Measurements from ENCODE around the gene L2HGDH.

L2HGDH gene

DNA sequence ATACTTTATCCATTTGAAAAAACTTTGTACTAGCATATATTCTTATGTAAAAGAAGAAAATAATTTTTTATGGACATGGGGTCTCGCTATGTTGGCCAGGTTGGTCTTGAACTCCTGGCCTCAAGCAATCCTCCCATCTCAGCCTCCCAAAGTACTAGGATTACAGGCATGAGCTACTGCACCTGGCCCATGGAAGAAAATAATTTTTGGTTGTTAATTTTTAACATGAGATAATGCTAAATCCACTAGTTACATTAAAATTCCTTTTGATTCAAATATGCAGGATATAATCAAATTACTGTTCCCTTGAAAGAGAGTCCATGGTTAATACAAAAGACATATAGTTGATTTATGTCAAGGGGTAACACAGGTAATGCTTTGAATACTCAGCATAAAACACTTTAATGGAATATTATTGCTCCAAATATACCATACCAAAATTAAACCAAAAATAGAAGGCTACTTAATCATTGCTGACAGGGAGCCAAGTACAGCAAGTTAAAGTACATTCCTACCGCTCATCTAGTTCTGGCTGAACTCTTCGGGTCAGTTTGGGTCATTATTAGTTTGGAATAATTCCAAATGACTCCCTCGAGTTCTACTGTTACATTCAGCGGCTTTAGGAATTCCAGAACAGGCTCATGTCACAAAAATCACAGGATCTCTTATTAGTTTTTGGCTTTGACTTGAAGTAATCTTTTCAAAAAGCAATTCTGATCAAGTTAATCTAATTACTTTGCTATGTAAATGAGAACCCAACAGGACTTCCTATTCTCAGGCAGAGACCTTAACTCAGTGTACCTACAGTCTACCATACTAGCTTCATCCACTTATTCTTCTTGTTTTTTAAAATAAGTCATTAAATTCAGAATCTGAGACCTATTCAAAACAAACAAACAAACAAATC lies 86.7 kb downstream of the L2HGDH start:
- DNase-seq: no peak

DNA sequence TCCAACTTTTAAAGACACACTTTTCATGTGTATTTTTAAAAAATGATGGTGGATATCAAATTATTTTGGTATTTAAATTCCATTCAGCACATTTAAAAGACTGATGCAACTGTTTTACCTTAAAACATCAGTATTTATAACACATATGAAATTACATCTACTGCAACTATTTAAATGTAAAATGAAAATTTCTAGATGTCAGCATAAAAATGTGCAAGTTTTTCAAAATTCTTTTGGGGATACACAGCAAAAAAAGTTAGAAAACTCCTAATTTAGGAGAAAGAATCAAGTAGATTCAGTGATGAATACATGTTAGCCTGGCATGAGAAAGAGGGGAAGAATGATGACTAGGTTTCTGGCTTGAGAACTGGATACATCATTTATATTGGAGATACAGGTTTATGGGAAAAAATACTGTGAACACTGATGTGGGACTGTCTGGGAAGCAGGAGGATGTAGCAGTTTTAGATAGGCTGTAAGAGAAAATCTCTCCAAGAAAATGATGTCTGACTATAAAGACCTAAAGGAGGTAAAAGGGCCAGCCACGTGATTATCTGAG lies 89.9 kb downstream of the L2HGDH start:
- no peak for DNase-seq

DNA sequence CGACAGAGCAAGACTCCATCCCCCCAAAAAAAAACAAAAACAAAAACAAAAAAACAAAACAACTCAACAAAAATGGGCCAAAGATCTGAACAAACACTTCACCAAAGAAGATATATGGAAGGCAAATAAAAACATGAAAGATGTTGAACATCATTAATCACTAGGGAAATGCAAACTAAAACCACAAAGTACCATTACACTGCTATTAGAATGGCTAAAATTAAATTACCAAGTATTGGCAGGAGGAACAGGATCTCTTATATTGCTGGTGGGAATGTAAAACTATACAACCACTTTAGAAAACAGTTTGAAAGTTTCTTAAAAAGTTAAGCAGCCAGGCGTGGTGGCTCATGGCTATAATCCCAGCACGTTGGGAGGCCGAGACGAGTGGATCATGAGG lies 93.5 kb downstream of the L2HGDH start:
- DNase-seq: no peak

DNA sequence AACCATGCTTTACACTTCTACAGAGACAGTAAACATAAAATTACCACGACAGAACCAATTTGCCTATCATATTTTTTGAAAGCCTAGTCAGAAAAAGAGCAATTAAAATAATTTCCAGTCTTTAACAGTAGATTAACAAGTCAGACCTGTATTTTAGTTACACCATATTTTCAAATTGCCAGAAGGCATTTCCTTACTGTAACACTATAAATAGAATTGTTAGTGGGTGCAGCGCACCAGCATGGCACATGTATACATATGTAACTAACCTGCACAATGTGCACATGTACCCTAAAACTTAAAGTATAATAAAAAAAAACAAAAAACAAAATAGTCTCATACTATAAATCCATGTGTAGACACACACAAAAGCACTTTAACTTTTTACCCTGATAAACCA lies 96.6 kb downstream of the L2HGDH start:
- DNase-seq: no peak

DNA sequence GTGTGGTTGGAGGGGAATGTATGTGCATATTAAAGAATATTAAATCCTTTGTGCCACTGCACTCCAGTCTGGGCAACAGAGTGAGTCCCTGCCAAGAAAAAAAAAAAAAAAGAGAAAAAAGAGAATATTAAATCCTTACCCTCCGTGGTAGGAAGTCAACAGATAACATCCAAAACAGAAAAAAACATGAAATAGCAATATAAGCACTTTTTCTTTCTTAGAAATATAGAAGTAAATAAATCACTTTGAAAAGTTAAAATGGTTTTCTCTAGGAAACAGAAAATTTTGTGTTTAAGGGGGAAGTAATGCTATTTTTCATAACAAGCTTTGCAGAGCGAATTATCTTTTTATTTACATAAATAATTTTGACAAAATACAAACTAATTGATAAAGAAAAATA lies 98.2 kb downstream of the L2HGDH start:
- DNase-seq: no peak

DNA sequence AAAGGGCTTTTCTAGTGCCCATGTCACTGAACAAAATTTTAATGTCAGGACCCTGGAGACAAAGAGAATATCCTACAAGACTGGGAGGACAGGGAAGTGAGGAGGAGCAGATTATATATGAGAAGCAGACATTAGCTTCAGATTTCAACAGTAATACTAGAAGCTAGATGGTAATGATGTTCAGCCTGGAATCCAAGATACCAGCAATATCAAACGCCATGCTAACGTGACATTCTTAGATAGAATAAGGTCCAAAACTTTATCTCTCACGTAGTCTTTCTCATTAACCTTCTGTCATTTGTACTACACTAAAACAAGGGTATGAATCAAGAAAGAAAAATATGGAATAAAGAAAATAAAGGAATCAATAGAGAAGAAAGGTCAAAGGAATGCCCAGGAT lies 99.3 kb downstream of the L2HGDH start:
- no peak for DNase-seq

DNA sequence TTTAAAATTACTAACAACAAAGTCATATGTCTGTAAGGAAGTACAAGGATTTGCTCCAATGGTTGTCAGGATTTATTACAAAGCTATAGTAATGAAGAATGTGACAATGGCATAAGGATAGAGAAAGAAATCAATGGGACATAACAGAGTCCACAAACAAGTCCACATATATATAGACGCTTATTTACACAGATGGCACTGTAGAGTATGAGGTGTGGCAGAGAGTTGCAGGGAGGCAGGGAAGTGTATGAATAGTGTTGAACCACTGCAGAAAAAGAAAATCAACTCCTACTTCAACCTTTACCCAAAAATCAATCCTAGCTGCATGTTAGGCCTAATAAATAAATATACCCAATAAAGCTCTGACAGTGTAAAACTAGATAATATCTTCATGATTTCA lies 102.0 kb downstream of the L2HGDH start:
- DNase-seq: no peak

DNA sequence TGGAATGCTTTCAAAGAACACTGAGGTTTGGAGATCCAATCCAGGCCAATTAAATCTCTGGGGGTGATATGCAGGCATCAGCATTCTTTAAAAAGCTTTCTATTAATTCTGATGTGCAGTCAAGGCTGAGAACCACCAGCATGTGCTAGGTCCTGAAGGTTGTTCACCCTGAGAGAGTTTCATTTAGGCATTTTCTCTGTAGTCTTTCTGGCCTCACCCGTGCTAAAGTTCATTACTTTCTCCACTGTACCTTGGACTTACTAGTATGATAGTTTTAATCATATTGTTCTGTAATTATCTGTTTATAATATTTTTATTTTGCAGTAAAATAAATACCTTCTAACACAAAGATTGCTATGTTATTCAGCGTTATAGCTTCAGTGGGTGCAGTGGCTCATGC lies 113.5 kb downstream of the L2HGDH start:
- DNase-seq: no peak

DNA sequence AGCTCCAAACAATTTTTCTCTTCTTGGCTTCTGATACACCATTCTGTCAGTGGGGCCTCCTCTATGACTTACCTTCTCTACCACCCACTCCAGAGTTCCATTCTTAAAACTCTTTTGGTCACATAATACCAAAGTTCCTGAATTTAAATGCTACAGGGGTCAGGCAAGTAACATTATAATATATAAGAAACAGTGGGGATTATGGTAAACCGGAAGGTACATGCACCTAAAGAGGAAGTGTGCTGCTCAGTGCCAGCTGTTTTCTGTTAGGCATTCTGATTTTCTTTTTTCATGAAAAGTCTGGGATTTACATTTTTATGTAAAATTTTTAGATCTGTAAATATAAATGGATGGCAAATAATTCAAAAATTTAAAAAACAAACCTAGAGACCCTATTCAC lies 120.5 kb downstream of the L2HGDH start:
- DNase-seq: no peak

Measured in GDM1 (cell line).